Nucleus accumbens (tissue), 56 donors: ENCODE results near the gene TKT.

Experiments
- DNase-seq, 56 donors: peaks; one replicate each; lab custom pipeline; 2025; lab: John Stamatoyannopoulos, UW

TKT gene

GRCh38 chr3:53200501-53201498 lies 55.0 kb downstream of the TKT start:
- DNase-seq = no peak

DNA sequence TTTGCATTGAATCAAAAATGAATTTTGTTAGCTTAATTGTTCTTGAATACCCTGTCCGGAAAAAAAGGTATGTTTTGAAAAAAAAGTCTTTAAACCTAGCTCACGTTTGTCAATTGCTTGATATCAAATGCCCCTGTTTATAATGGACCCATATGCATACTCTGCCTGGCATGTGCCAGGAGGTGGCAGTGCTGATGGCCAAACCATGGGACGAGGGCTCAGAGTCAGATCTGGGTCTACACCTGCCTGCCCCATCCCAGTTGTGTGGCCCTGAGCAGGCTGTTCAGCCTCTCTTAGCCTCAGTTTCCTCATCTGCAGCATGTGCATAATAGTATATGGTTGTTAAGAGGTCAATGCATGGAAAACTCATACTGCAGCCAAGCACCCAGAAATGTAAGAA lies 56.0 kb downstream of the TKT start:
- DNase-seq = no peak

DNA sequence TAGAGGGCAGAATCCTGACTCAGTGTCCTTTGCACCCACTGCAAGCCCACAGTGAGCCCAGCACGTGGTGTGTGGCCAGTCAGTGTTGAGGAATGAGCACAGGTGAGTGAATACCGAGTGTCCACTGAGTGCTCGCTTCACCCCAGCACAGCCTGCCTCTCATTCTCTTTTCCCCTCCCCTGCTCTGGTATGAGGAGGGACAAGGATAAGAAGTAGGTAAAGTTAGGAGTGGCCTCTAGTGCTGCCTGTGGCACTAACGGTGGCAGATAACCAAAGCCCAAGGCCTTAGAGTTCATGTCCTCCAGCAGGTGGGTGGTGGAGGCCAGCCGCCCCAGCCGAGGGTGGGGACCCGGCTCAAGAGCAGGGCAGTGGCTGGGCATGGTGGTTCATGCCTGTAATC lies 56.8 kb downstream of the TKT start:
- no peak for DNase-seq

- no peak for DNase-seq
Observed at GRCh38 chr3:53198256-53198977, 57.4 kb downstream of the TKT start.

- DNase-seq = peak in 23 of 56 donors; percentile 13 to 67 (median 36)
Observed at GRCh38 chr3:53196575-53197407, 59.0 kb downstream of the TKT start.

DNA sequence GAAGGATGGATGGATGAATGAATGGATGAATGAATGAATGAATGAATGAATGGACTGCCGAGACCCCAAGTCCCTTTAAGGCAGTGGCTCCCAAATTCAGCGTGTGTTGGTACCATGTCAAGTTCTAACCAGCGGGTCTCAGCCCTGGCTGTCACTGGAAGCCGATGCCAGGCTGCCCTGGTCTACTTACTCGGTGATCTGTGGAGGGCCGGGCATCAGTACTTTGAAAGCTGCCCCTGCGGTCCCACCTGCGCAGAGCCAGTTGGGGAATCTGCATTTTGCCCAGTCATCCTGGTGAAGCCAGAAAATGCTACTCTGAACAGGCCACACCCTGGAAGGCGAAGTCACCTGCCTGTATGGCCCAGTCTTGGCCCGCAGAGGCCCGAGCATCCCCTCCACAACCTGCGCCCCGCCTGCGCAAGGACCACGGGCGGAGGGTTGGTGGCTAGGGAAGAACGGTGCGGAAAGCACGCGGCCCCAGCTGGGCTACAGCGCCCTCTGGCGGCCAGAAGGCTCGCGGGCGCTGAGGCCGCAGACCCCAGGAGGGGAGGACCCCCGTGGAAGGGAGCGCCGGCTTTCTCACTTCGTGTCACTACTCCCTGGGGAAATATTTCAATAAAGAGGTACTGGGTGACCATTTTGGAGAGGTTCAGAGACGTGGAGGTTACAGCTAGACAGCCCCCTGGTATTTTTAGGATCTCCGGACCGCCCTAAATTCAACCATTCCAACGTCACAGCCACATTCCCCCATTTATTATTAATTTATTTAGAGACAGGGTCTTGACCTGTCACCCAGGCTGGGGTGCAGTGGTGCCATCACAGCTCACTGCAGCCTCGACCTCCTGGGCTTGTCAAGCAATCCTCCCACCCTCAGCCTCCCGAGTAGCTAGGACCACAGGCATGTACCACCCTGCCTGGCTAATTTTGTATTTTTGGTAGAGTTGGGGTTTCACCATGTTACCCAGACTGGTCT lies 59.9 kb downstream of the TKT start:
- DNase-seq = peak in 17 of 56 donors; percentile 11 to 63 (median 25)

- no peak for DNase-seq
Observed at GRCh38 chr3:53195066-53195450, 60.8 kb downstream of the TKT start.

DNA sequence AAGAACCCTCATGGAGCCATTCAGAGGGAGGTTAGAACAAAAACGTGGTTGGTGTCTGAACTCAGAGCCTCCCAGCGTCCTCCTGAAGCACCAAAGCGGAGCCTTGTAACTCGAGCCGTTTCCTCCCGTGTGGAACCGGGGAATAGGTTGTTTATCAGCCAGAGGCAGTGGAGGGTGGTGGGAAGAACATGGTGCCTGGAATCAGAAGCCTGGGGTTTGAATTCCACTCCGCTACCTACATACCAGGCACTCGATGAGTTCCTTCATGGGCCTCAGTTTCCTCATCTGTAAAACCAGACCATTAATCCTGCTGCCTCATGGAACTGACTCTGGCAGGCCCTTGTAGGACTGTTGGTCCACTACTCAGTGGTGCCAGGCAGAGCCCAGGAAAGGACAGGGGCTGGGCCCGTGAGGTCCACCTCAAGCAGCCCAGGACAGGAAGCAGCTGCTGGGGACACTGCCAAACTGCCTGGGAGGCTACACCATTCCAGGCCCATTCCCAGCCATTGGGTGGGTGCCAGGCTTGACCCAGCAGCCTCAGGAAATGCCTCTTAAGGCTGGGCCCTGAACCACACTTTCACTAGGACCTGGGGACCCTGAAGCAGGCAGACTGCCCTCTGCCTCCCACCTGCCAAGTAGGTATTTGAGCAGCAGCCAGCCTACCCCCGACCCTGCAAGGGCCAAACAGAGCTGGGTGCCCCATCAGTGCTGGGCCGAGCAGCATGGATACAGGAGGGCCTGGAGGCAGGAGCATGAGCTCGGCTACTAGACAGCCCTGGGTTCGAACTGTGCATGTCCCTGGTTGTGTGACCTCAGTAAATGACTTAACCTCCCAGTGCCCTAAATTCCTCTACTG lies 61.4 kb downstream of the TKT start:
- peak in 1 of 56 donors; percentile 16 for DNase-seq

- DNase-seq = no peak
Observed at GRCh38 chr3:53193466-53194209, 62.2 kb downstream of the TKT start.

DNA sequence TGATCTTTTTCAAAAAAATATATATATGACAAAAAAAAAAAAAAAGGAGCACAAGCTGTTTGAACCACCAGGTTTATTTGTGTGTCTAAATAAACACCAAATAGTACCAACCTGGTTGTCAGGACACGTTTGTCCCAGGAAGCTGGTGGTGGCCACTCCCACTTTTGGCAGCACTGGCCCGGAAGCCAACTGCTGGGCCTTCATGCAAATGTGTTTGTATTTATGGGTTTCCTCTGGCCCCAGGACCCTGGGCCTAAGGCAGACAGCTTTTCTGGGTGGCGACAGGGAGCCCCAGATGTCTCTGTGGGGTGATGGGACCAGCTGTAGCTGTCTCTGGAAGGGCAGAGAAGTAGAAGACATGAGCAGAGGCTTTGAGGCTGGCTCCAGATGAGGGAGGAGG lies 63.2 kb downstream of the TKT start:
- DNase-seq = no peak

DNA sequence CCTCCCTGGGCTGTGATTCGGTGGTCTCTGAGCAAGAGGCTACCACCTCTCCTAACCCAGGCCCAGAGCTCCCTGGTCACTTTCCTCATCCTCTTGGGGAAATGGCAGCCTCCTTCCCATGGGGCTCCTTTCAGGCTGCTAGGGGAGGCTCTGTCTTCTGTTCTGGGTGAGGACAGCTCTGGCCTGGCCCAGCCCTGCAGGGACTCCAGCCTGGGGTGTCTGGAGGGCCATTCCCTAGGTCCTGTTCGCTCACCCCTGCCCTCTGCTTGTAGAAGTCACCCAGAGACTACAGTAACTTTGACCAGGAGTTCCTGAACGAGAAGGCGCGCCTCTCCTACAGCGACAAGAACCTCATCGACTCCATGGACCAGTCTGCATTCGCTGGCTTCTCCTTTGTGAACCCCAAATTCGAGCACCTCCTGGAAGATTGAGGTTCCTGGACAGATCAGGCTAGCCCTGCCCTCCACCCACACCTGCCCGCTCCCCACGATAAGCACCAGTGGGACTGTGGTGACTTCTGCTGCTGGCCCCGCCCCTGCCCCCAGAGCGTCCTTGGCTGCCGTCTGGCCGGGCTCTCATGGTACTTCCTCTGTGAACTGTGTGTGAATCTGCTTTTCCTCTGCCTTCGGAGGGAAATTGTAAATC lies 63.9 kb downstream of the TKT start:
- DNase-seq = no peak

- no peak for DNase-seq
Observed at GRCh38 chr3:53190659-53191058, 65.2 kb downstream of the TKT start.

- DNase-seq = no peak
Observed at GRCh38 chr3:53189276-53189675, 66.5 kb downstream of the TKT start.

- no peak for DNase-seq
Observed at GRCh38 chr3:53188720-53189119, 67.1 kb downstream of the TKT start.

DNA sequence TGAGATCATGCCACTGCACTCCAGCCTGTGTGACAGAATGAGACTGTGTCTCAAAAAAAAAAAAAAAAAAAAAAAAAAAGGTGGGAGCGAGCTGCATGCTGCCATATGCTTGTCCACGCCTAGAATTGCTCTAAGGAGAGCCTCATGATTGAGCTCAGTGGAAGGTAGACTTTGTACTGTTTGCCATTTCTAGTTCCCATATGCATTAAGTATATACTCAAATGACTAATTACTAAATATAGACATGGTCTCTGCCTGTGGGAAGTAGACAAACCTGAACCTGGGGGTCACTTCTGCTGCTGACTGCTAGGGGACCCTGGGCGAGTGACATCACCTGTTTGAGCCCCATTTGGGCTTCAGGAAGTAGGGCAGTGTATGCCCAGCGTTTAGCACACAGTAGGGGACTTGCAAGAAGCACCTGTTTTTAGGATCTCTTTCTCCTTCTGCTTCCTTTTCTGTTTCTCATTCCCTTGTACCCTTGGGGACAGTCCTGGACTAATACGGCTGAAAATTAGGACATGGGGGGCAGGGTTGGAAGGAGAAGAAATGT lies 67.6 kb downstream of the TKT start:
- DNase-seq = no peak

- no peak for DNase-seq
Observed at GRCh38 chr3:53187430-53187829, 68.4 kb downstream of the TKT start.

- no peak for DNase-seq
Observed at GRCh38 chr3:53186726-53187125, 69.1 kb downstream of the TKT start.
